IPS-18a (cell line): ENCODE data around the gene KIF20B.

ENCODE experiments used
- H3K27ac ChIP-seq: one replicate; pipeline ENCODE4 v1.5.1; 2013; ENCODE audit warnings: low read length
- H3K27me3 ChIP-seq: one replicate; pipeline ENCODE4 v1.6.1; 2013; ENCODE audit warnings: mild to moderate bottlenecking, low read length; ENCODE audit not compliant: control insufficient read depth, insufficient read depth
- H3K36me3 ChIP-seq: one replicate; pipeline ENCODE4 v1.6.1; 2013; ENCODE audit warnings: low read depth, low read length; ENCODE audit not compliant: control insufficient read depth
- H3K4me1 ChIP-seq: one replicate; pipeline ENCODE4 v1.6.1; 2013; ENCODE audit warnings: low read depth, low read length; ENCODE audit not compliant: control insufficient read depth
- H3K4me3 ChIP-seq: one replicate; pipeline ENCODE4 v1.5.1; 2013; ENCODE audit warnings: low read length
- H3K9ac ChIP-seq: one replicate; pipeline ENCODE4 v1.6.1; 2013; ENCODE audit warnings: mild to moderate bottlenecking, low read length, moderate library complexity
- H3K9me3 ChIP-seq: one replicate; pipeline ENCODE4 v1.6.1; 2013; ENCODE audit warnings: low read depth, low read length; ENCODE audit not compliant: control insufficient read depth

KIF20B gene, protein sequence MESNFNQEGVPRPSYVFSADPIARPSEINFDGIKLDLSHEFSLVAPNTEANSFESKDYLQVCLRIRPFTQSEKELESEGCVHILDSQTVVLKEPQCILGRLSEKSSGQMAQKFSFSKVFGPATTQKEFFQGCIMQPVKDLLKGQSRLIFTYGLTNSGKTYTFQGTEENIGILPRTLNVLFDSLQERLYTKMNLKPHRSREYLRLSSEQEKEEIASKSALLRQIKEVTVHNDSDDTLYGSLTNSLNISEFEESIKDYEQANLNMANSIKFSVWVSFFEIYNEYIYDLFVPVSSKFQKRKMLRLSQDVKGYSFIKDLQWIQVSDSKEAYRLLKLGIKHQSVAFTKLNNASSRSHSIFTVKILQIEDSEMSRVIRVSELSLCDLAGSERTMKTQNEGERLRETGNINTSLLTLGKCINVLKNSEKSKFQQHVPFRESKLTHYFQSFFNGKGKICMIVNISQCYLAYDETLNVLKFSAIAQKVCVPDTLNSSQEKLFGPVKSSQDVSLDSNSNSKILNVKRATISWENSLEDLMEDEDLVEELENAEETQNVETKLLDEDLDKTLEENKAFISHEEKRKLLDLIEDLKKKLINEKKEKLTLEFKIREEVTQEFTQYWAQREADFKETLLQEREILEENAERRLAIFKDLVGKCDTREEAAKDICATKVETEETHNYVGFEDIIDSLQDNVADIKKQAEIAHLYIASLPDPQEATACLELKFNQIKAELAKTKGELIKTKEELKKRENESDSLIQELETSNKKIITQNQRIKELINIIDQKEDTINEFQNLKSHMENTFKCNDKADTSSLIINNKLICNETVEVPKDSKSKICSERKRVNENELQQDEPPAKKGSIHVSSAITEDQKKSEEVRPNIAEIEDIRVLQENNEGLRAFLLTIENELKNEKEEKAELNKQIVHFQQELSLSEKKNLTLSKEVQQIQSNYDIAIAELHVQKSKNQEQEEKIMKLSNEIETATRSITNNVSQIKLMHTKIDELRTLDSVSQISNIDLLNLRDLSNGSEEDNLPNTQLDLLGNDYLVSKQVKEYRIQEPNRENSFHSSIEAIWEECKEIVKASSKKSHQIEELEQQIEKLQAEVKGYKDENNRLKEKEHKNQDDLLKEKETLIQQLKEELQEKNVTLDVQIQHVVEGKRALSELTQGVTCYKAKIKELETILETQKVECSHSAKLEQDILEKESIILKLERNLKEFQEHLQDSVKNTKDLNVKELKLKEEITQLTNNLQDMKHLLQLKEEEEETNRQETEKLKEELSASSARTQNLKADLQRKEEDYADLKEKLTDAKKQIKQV (N-terminal part only)

GRCh38 chr10:89701242-89702120 is at the start of gene KIF20B:
TSS of gene KIF20B (plus strand) at chr10:89701590. CDS start at chr10:89705295, 3,705 bp downstream.
- Histone ChIP-seq H3K27ac (peak within 1 kb of the TSS; percentile 94), H3K36me3 (peaks cover 3% of the 10 kb centered on the region), H3K4me1 (peaks cover 16% of the 10 kb centered on the region), H3K4me3 (peak within 1 kb of the TSS; percentile 100), H3K27me3 (no peaks in the 10 kb centered on the region), H3K9me3 (no peaks in the 10 kb centered on the region), H3K9ac (peak within 1 kb of the TSS; percentile 94)

GRCh38 chr10:89651916-89652573 is 49.3 kb upstream of the KIF20B start:
- Histone ChIP-seq H3K9ac (no peak overlapping the region), H3K4me3 (no peak overlapping the region), H3K4me1 (peaks cover 7% of the 10 kb centered on the region), H3K9me3 (no peaks in the 10 kb centered on the region), H3K36me3 (no peaks in the 10 kb centered on the region), H3K27ac (no peak overlapping the region), H3K27me3 (no peaks in the 10 kb centered on the region)

DNA sequence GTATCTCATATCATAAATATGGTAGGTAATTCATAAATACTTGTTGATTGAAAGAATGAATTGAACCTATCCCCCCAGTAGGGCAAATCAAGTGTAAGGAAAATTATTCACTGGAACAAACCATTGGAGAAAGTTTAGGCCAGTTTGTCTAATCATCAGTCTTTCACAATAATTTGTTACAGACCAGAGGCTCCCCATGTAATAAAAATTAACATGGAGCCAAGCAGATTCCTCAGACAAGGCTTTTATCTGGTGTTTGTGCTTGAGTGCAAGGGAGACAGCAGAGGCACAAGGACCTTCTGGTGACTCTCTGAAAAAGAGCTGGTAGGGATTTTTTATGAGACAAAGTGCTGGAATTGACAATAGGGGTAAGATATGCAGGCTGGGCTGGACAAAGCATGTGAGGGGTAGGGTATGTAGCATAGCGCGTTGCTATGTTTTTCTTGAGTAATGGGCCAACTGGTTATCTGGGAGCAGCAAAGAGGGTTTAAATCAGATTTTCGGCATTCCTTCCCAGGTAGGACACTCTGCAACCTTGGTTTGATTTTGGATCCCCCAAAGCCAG is 48.5 kb upstream of the KIF20B start:
- H3K27ac ChIP-seq, result no peak overlapping the region
- no peaks in the 10 kb centered on the region for H3K27me3 ChIP-seq
- no peak overlapping the region for H3K4me3 ChIP-seq
- peaks cover 7% of the 10 kb centered on the region for H3K4me1 ChIP-seq
- H3K9me3 ChIP-seq, result no peaks in the 10 kb centered on the region
- H3K36me3 ChIP-seq, result no peaks in the 10 kb centered on the region
- no peak overlapping the region for H3K9ac ChIP-seq

GRCh38 chr10:89653410-89653869 is 48.0 kb upstream of the KIF20B start:
- H3K9me3 ChIP-seq, result no peaks in the 10 kb centered on the region
- H3K4me3 ChIP-seq, result no peak overlapping the region
- no peak overlapping the region for H3K9ac ChIP-seq
- no peak overlapping the region for H3K27ac ChIP-seq
- H3K27me3 ChIP-seq, result no peaks in the 10 kb centered on the region
- H3K36me3 ChIP-seq, result no peaks in the 10 kb centered on the region
- H3K4me1 ChIP-seq, result peaks cover 7% of the 10 kb centered on the region

- no peak overlapping the region for H3K9ac ChIP-seq
- H3K27me3 ChIP-seq, result no peaks in the 10 kb centered on the region
- no peaks in the 10 kb centered on the region for H3K36me3 ChIP-seq
- no peak overlapping the region for H3K4me3 ChIP-seq
- peaks cover 7% of the 10 kb centered on the region for H3K4me1 ChIP-seq
- H3K27ac ChIP-seq, result no peak overlapping the region
- no peaks in the 10 kb centered on the region for H3K9me3 ChIP-seq
Measured at GRCh38 chr10:89655722-89656121, 45.7 kb upstream of the KIF20B start.

GRCh38 chr10:89657302-89657701 is 44.1 kb upstream of the KIF20B start:
- Histone ChIP-seq H3K4me3 (no peak overlapping the region), H3K27me3 (no peaks in the 10 kb centered on the region), H3K9me3 (no peaks in the 10 kb centered on the region), H3K9ac (no peak overlapping the region), H3K4me1 (peaks cover 3% of the 10 kb centered on the region), H3K36me3 (no peaks in the 10 kb centered on the region), H3K27ac (no peak overlapping the region)

- peaks cover 3% of the 10 kb centered on the region for H3K4me1 ChIP-seq
- no peak overlapping the region for H3K4me3 ChIP-seq
- no peak overlapping the region for H3K9ac ChIP-seq
- H3K27me3 ChIP-seq, result no peaks in the 10 kb centered on the region
- H3K27ac ChIP-seq, result no peak overlapping the region
- no peaks in the 10 kb centered on the region for H3K9me3 ChIP-seq
- no peaks in the 10 kb centered on the region for H3K36me3 ChIP-seq
Measured at GRCh38 chr10:89659143-89660131, 42.0 kb upstream of the KIF20B start.

DNA sequence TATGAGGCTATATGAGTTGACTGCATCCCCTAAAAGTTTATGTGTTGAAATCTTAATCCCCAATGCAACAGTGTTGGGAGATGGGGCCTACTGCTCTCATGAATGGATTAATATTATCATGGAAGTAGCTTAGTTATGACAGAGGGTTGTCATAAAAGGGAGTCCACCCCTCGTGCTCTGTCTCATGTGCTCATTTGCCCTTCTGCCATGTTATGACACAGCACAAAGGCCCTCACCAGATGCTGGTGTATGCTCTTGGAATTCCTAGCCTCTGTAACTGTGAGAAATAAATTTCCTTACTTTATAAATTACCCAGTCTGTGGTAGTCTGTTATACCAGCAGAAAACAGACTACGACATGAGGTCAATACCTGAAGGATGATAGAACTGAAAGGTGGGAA is 38.8 kb upstream of the KIF20B start:
- Histone ChIP-seq H3K4me1 (no peaks in the 10 kb centered on the region), H3K27me3 (no peaks in the 10 kb centered on the region), H3K36me3 (no peaks in the 10 kb centered on the region), H3K27ac (no peak overlapping the region), H3K9ac (no peak overlapping the region), H3K9me3 (no peaks in the 10 kb centered on the region), H3K4me3 (no peak overlapping the region)

GRCh38 chr10:89663144-89663543 is 38.2 kb upstream of the KIF20B start:
- Histone ChIP-seq H3K9ac (no peak overlapping the region), H3K9me3 (no peaks in the 10 kb centered on the region), H3K4me3 (no peak overlapping the region), H3K4me1 (no peaks in the 10 kb centered on the region), H3K36me3 (no peaks in the 10 kb centered on the region), H3K27me3 (no peaks in the 10 kb centered on the region), H3K27ac (no peak overlapping the region)
